GM20000 (cell line): ENCODE results near the gene FASTKD3.
A peak's percentile ranks its signal among the peaks of the same experiment; 100 is the strongest.

Source experiments
- DNase-seq: peaks from one replicate; pipeline ENCODE4 v3.0.0; 2012; ENCODE audit warnings: low spot score
- CTCF ChIP-seq: IDR thresholded peaks from 2 replicates; pipeline ENCODE4 v1.5.1; 2012; ENCODE audit warnings: mild to moderate bottlenecking, control low read depth; ENCODE audit errors: extremely low read depth, missing control alignments

The FASTKD3 gene

GRCh38 chr5:7815892-7816534 is 52.8 kb downstream of the FASTKD3 start:
- DNase-seq, result peak; percentile 81
- peak; percentile 90 for TF ChIP-seq CTCF

DNA sequence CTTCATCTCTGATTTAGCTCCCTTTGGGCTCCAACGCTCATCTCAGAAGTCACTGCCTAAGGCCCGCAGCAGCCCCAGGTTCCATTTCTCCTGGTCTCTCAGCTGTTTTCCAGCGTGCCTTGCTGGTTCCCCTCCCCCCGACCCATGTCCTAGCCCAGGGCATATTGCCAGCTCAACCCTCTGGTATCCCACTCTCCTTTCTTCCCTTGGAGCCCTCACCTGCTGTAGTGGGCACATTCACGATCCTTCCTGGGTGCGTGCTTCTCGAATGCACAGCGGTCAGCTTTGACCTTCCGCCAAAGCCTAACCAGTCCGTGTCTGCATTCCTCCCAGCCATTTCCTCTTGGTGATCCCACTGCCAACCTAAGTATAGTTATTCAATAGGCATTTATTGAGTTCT is 54.0 kb downstream of the FASTKD3 start:
- no peak for DNase-seq
- no peak for TF ChIP-seq CTCF

- TF ChIP-seq CTCF, result no peak
- DNase-seq, result no peak
Measured at GRCh38 chr5:7813576-7813975, 55.3 kb downstream of the FASTKD3 start.

GRCh38 chr5:7813007-7813406 is 55.8 kb downstream of the FASTKD3 start:
- no peak for DNase-seq

GRCh38 chr5:7811715-7812114 is 57.1 kb downstream of the FASTKD3 start:
- TF ChIP-seq CTCF, result no peak
- DNase-seq, result no peak

More at GRCh38 chr5:7813007-7813406, 55.8 kb downstream of the FASTKD3 start:
- TF ChIP-seq CTCF, result no peak
